ENCODE results near the gene PCDHA10.

The PCDHA10 gene, protein sequence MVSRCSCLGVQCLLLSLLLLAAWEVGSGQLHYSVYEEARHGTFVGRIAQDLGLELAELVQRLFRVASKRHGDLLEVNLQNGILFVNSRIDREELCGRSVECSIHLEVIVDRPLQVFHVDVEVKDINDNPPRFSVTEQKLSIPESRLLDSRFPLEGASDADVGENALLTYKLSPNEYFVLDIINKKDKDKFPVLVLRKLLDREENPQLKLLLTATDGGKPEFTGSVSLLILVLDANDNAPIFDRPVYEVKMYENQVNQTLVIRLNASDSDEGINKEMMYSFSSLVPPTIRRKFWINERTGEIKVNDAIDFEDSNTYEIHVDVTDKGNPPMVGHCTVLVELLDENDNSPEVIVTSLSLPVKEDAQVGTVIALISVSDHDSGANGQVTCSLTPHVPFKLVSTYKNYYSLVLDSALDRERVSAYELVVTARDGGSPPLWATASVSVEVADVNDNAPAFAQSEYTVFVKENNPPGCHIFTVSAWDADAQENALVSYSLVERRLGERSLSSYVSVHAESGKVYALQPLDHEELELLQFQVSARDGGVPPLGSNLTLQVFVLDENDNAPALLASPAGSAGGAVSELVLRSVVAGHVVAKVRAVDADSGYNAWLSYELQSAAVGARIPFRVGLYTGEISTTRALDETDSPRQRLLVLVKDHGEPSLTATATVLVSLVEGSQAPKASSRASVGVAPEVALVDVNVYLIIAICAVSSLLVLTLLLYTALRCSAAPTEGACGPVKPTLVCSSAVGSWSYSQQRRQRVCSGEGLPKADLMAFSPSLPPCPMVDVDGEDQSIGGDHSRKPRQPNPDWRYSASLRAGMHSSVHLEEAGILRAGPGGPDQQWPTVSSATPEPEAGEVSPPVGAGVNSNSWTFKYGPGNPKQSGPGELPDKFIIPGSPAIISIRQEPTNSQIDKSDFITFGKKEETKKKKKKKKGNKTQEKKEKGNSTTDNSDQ

DNA sequence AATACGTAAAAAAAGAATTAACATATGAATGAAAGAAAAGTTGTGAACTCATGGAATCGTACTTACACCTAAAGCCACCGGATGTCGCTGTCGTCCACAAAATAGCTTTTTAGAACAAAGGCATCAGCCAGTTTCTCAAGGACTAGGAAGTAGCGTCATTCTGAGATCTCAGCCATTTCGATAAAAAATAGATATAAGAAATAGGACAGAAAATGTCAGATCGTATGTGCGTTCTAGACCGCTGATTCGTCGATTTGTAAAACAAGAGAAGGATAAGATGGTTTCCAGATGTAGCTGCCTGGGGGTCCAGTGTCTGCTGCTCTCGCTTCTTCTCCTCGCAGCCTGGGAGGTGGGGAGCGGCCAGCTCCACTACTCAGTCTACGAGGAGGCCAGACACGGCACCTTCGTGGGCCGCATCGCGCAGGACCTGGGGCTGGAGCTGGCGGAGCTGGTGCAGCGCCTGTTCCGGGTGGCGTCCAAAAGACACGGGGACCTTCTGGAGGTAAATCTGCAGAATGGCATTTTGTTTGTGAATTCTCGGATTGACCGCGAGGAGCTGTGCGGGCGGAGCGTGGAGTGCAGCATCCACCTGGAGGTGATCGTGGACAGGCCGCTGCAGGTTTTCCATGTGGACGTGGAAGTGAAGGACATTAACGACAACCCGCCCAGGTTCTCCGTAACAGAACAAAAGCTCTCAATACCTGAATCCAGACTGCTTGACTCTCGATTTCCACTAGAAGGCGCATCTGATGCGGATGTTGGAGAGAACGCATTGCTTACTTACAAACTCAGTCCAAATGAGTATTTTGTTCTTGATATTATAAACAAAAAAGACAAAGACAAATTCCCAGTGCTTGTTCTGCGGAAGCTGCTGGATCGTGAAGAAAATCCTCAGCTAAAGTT is at the start of gene PCDHA10:
Gene PCDHA10 (plus strand): TSS at position 126 of the 903 bp plus-strand sequence. CDS start 152 bp downstream, at position 278.
- TF ChIP-seq GATA3 (IDR thresholded peaks at IDR 0.05; ENCODE audit: low read depth, low read length) (no peak), GATA2 (IDR thresholded peaks at IDR 0.05; ENCODE audit: low read depth, low read length) (no peak)

DNA sequence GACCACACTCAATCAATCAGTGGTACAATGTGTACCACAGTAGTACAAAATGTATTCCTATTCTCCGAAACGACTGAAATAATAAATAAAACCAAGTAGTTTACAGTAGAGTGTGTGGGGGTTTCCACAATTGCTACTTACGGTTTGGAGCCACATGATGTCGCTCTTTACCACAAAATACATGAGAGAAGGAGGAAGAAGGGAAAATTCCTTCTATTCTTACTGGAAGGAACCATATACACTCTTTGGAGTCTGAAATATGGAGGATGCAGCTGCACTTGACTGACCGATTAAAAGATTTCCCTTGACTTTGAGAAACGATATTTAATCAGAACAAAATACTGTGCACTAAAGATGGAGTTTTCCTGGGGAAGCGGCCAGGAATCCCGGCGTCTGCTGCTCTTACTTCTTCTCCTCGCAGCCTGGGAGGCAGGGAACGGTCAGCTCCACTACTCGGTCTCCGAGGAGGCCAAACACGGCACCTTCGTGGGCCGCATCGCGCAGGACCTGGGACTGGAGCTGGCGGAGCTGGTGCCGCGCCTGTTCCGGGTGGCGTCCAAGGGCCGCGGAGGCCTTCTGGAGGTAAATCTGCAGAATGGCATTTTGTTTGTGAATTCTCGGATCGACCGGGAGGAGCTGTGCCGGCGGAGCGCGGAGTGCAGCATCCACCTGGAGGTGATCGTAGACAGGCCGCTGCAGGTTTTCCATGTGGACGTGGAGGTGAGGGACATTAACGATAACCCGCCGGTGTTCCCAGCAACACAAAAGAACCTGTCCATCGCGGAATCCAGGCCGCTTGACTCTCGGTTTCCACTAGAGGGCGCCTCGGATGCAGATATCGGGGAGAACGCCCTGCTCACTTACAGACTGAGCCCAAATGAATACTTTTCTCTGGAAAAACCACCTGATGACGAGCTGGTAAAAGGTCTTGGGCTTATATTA is 48.6 kb upstream of the PCDHA10 start, which contains the start of gene PCDHA4:
Gene PCDHA4 (plus strand): TSS at position 235 of the 942 bp plus-strand sequence.
- TF ChIP-seq GATA2 (IDR thresholded peaks at IDR 0.05; ENCODE audit: low read depth, low read length), result no peak
- no peak for TF ChIP-seq GATA3 (IDR thresholded peaks at IDR 0.05; ENCODE audit: low read depth, low read length)

DNA sequence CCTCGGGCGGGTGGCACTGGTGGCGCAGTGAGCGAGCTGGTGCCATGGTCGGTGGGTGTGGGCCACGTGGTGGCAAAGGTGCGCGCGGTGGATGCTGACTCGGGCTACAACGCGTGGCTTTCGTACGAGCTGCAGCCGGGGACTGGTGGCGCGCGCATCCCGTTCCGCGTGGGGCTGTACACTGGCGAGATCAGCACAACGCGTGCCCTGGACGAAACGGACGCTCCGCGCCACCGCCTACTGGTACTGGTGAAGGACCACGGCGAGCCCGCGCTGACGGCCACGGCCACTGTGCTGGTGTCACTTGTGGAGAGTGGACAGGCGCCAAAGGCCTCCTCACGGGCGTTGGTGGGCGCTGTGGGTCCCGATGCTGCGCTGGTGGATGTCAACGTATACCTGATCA is 46.8 kb upstream of the PCDHA10 start:
- TF ChIP-seq GATA2 (IDR thresholded peaks at IDR 0.05; ENCODE audit: low read depth, low read length), result no peak
- TF ChIP-seq GATA3 (IDR thresholded peaks at IDR 0.05; ENCODE audit: low read depth, low read length), result no peak

DNA sequence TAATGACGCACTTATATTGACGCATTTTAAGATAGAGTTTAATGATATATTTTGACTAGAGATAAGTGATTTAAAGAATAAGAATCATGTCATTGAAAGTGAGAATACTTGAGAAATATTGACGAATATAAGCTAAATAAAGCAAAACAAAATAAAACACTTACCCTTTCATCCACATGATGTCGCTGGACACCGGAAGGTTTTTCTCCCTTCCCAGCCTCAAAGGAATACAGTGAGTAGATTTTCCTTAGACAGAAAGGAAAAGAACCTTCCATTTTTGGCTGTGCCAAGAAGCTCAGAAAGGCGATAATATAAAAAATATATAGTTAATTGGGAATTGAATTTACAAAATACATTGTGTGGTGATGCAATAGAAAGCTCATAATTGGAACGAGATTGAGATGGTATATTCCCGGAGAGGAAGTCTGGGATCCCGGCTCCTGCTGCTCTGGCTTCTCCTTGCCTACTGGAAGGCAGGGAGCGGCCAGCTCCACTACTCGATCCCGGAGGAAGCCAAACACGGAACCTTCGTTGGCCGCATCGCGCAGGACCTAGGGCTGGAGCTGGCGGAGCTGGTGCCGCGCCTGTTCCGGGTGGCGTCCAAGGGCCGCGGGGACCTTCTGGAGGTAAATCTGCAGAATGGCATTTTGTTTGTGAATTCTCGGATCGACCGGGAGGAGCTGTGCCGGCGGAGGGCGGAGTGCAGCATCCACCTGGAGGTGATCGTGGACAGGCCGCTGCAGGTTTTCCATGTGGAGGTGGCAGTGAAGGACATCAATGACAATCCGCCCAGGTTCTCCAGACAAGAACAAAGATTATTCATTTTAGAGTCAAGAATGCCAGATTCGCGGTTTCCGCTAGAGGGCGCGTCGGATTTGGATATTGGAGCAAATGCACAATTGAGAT is 34.1 kb upstream of the PCDHA10 start, which contains the start of gene PCDHA5:
Gene PCDHA5 (plus strand): TSS at position 239 of the 906 bp plus-strand sequence.
- TF ChIP-seq GATA2 (IDR thresholded peaks at IDR 0.05; ENCODE audit: low read depth, low read length) (no peak), GATA3 (IDR thresholded peaks at IDR 0.05; ENCODE audit: low read depth, low read length) (no peak)

DNA sequence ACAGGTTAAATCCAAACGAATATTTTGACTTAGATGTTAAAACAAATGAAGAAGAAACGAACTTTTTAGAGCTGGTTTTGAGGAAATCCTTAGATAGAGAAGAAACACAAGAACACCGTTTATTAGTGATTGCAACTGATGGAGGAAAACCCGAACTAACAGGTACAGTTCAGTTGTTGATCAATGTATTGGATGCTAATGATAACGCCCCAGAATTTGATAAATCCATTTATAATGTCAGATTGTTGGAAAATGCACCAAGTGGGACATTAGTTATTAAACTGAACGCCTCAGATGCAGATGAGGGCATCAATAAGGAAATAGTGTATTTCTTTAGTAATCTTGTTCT is 33.4 kb upstream of the PCDHA10 start:
- no peak for TF ChIP-seq GATA2 (IDR thresholded peaks at IDR 0.05; ENCODE audit: low read depth, low read length)
- no peak for TF ChIP-seq GATA3 (IDR thresholded peaks at IDR 0.05; ENCODE audit: low read depth, low read length)

DNA sequence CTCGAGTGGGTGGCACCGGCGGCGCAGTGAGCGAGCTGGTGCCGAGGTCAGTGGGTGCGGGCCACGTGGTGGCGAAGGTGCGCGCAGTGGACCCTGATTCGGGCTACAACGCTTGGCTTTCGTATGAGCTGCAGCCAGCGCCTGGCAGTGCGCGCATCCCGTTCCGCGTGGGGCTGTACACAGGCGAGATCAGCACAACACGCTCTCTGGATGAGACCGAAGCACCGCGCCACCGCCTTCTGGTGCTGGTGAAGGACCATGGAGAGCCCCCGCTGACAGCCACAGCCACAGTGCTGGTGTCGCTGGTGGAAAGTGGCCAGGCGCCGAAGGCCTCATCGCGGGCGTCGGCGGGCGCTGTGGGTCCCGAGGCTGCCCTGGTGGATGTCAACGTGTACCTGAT is 32.2 kb upstream of the PCDHA10 start:
- TF ChIP-seq GATA2 (IDR thresholded peaks at IDR 0.05; ENCODE audit: low read depth, low read length) (no peak), GATA3 (IDR thresholded peaks at IDR 0.05; ENCODE audit: low read depth, low read length) (no peak)

DNA sequence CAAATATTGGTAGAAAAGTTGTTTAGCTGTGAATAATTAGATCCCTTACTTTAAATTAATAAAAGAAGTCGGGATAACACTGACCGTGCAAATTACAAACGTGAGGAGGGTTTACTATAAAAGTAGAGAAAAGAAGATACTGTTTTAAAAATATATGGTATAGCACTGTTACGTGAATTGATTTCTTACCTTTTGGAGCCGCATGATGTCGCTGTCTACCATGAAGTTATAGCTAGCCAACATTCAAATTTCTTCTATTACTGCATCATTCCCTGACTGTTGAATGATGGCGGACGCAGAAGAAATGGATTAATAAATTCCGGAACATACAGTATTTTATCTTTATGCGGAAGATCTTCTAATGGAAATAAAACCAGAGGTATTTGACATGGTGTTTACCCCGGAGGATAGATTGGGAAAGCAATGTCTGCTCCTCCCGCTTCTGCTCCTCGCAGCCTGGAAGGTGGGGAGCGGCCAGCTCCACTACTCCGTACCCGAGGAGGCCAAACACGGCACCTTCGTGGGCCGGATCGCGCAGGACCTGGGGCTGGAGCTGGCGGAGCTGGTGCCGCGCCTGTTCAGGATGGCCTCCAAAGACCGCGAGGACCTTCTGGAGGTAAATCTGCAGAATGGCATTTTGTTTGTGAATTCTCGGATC is 27.9 kb upstream of the PCDHA10 start, which contains the start of gene PCDHA6:
Gene PCDHA6 (plus strand): TSS at position 257 of the 658 bp plus-strand sequence. CDS start 132 bp downstream, at position 389.
- TF ChIP-seq GATA3 (IDR thresholded peaks at IDR 0.05; ENCODE audit: low read depth, low read length), result no peak

DNA sequence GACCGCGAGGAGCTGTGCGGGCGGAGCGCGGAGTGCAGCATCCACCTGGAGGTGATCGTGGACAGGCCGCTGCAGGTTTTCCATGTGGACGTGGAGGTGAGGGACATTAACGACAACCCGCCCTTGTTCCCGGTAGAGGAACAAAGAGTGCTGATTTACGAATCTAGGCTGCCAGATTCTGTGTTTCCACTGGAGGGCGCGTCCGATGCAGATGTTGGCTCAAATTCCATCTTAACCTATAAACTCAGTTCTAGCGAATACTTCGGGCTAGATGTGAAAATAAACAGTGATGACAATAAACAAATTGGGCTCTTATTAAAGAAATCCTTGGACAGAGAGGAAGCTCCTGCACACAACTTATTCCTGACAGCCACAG is 27.3 kb upstream of the PCDHA10 start:
- TF ChIP-seq GATA2 (IDR thresholded peaks at IDR 0.05; ENCODE audit: low read depth, low read length) (no peak), GATA3 (IDR thresholded peaks at IDR 0.05; ENCODE audit: low read depth, low read length) (no peak)

DNA sequence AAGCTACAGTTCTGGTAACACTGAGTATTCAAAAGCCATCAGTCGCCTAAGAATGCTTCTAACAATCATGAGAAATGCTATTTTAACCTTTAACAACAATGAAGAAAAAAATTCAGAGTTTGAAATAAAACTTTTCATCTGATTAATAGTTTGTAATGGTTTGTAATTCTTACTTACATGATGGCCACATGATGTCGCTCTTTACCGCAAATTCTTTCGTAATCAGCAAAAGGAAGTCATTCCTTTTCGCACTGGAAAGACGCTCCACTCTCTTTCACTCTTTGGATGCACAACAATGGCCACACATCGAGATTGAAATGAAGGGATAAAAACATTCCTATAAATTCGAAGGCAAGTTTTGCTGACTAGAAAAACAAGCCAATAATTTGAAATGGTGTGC is 21.7 kb upstream of the PCDHA10 start, which contains the start of gene PCDHA7:
Gene PCDHA7 (plus strand): TSS at position 277 of the 400 bp plus-strand sequence. CDS start 115 bp downstream, at position 392.
- no peak for TF ChIP-seq GATA3 (IDR thresholded peaks at IDR 0.05; ENCODE audit: low read depth, low read length)
- no peak for TF ChIP-seq GATA2 (IDR thresholded peaks at IDR 0.05; ENCODE audit: low read depth, low read length)

DNA sequence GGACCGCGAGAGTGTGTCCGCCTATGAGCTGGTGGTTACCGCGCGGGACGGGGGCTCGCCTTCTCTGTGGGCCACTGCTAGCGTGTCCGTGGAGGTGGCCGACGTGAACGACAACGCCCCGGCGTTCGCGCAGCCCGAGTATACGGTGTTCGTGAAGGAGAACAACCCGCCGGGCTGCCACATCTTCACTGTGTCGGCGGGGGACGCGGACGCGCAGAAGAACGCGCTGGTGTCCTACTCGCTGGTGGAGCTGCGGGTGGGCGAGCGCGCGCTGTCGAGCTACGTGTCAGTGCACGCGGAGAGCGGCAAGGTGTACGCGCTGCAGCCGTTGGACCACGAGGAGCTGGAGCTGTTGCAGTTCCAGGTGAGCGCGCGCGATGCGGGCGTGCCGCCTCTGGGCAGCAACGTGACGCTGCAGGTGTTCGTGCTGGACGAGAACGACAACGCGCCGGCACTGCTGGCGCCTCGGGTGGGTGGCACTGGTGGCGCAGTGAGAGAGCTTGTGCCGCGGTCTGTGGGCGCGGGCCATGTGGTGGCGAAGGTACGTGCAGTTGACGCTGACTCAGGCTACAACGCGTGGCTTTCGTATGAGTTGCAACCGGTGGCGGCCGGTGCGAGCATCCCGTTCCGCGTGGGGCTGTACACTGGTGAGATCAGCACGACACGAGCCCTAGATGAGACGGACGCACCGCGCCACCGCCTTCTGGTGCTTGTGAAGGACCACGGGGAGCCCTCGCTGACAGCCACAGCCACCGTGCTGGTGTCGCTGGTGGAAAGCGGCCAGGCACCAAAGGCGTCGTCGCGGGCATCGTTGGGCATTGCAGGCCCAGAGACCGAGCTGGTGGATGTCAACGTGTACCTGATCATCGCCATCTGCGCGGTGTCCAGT is 19.8 kb upstream of the PCDHA10 start:
- TF ChIP-seq GATA2 (IDR thresholded peaks at IDR 0.05; ENCODE audit: low read depth, low read length), result no peak
- TF ChIP-seq GATA3 (IDR thresholded peaks at IDR 0.05; ENCODE audit: low read depth, low read length), result no peak

Measured in SH-SY5Y (cell line).